K562 (cell line): ENCODE results near the gene ZFYVE27. TPM values are rescaled to one million over a fixed set of nuclear protein-coding genes. Genes with fewer than 3 reads are reported as not detected.

Source experiments
- ATAC-seq: fragments of 200-7000 bp; cut with Tn5 transposase; 3 replicates; pipeline ENCODE4 v1.9.1; 2020; ENCODE audit warnings: moderate library complexity
- BruUV-seq: library from RNA; stranded (reverse); fragments of 400-500 nt; replicated peaks from 2 replicates; lab custom pipeline; 2021; lab: Mats Ljungman, UMichigan
- CTCF ChIA-PET: fragments of 300-600 bp; formaldehyde crosslinking; extraction: SDS; loops from one replicate; lab custom pipeline; 2021; ENCODE audit warnings: low intra/inter-chr PET ratio; lab: Yijun Ruan, JAX
- POLR2A ChIA-PET: fragments of 300-600, 350-650 bp; sonication (Branson Sonifier 250); formaldehyde crosslinking; extraction: SDS; loops from one replicate; lab custom pipeline; 2021; ENCODE audit warnings: antibody characterized with exemption, inconsistent platforms; lab: Yijun Ruan, JAX
- DNase-seq, 4 experiments: peaks; one replicate each; pipeline versions ENCODE4 v3.0.0 to v3.0.0-alpha.2; 2011 to 2018; ENCODE audit warnings: low spot score in 3 of 4, mixed read lengths in 3 of 4; ENCODE audit errors: extremely low read depth in 1 of 4
- FAIRE-seq: peaks from 2 replicates; lab custom pipeline; 2011; peaks lifted over from hg19 to GRCh38; lab: Jason Lieb, UNC
- H2AFZ ChIP-seq: 2 replicates; pipeline ENCODE4 v1.6.0; 2011; ENCODE audit warnings: low read depth, low read length, control low read depth, inconsistent platforms
- H3K27ac ChIP-seq: fragments of 200-600 bp; 3 replicates; pipeline ENCODE4 v1.8.0; 2011; ENCODE audit warnings: low read depth, mild to moderate bottlenecking, control low read depth, inconsistent platforms, low read length, moderate library complexity, mixed read lengths; ENCODE audit errors: extremely low read depth
- H3K27me3 ChIP-seq, 2 experiments: fragments of 300-600 bp in 1 of 2; 2 replicates in 1 of 2; 3 replicates in 1 of 2; pipeline versions ENCODE4 v1.6.0 to v1.8.0; 2011; ENCODE audit warnings: inconsistent platforms in 2 of 2, low read length in 2 of 2, mild to moderate bottlenecking in 1 of 2, mixed read lengths in 1 of 2, moderate library complexity in 1 of 2; ENCODE audit not compliant: control insufficient read depth in 2 of 2, insufficient read depth in 2 of 2
- H3K36me3 ChIP-seq: fragments of 300-600 bp; 3 replicates; pipeline ENCODE4 v1.8.0; 2011; ENCODE audit warnings: mild to moderate bottlenecking, low read length, inconsistent platforms; ENCODE audit not compliant: control insufficient read depth, insufficient read depth
- H3K4me1 ChIP-seq, 2 experiments: fragments of 200-600 bp in 1 of 2; replicated peaks in 1 of 2; 2 replicates in 1 of 2; 3 replicates in 1 of 2; pipeline versions ENCODE4 v1.5.1 to v1.8.0; 2011; ENCODE audit warnings: inconsistent platforms in 2 of 2, low read length in 2 of 2, mild to moderate bottlenecking in 1 of 2, mixed read lengths in 1 of 2, moderate library complexity in 1 of 2; ENCODE audit not compliant: control insufficient read depth in 2 of 2, insufficient read depth in 2 of 2
- H3K4me2 ChIP-seq: 2 replicates; pipeline ENCODE4 v1.6.1; 2011; ENCODE audit warnings: low read length, control low read depth, inconsistent platforms, mixed read lengths; ENCODE audit not compliant: insufficient read depth
- H3K4me3 ChIP-seq: fragments of 200-600 bp; sonication (generic), shearing (Covaris generic); 2 replicates; pipeline ENCODE4 v1.5.1; 2016; ENCODE audit warnings: control low read depth, inconsistent platforms
- H3K79me2 ChIP-seq: fragments of 200-600 bp; 3 replicates; pipeline ENCODE4 v1.8.0; 2011; ENCODE audit warnings: low read length, inconsistent platforms; ENCODE audit not compliant: control insufficient read depth, insufficient read depth
- H3K9ac ChIP-seq, 2 experiments: 2 replicates each; pipeline versions ENCODE4 v1.6.0 to v1.6.1; 2011; ENCODE audit warnings: low read depth in 2 of 2, low read length in 2 of 2, control low read depth in 1 of 2, inconsistent platforms in 1 of 2, mild to moderate bottlenecking in 1 of 2, mixed read lengths in 1 of 2; ENCODE audit not compliant: insufficient read depth in 1 of 2
- H3K9me1 ChIP-seq: one replicate; pipeline ENCODE4 v1.6.0; 2011; ENCODE audit warnings: inconsistent platforms, mild to moderate bottlenecking, low read length, moderate library complexity; ENCODE audit not compliant: control insufficient read depth, insufficient read depth
- H3K9me3 ChIP-seq: replicated peaks from 2 replicates; pipeline ENCODE4 v1.5.1; 2011; ENCODE audit warnings: low read depth, low read length, inconsistent platforms; ENCODE audit not compliant: control insufficient read depth, insufficient read depth
- H4K20me1 ChIP-seq: replicated peaks from 2 replicates; pipeline ENCODE4 v1.6.1; 2011; ENCODE audit warnings: low read length, inconsistent platforms, mixed read lengths; ENCODE audit not compliant: control insufficient read depth, insufficient read depth
- HEY1 ChIP-seq: fragments of 250-450 bp; sonication (Bioruptor Pico); IDR thresholded peaks from 2 replicates; pipeline ENCODE4 v1.5.0; 2020; ENCODE audit warnings: mild to moderate bottlenecking, moderate library complexity, borderline replicate concordance
- MCM5 ChIP-seq: fragments of 450-650 bp; IDR thresholded peaks from 2 replicates; pipeline ENCODE4 v1.6.1; 2016; ENCODE audit warnings: low read depth
- MCM7 ChIP-seq, 2 experiments: fragments of 450-650 bp; IDR thresholded peaks; 2 replicates each; pipeline ENCODE4 v1.6.1; 2016 to 2018
- NELFE ChIP-seq: IDR thresholded peaks from 2 replicates; pipeline ENCODE4 v1.6.1; 2011; ENCODE audit warnings: mild to moderate bottlenecking; ENCODE audit not compliant: insufficient read depth, insufficient read length
- NFRKB ChIP-seq: fragments of 450-650 bp; IDR thresholded peaks from 2 replicates; pipeline ENCODE4 v1.6.1; 2016; ENCODE audit warnings: low read depth
- OTX1 ChIP-seq: fragments of 450-650 bp; formaldehyde crosslinking; IDR thresholded peaks from 2 replicates; pipeline ENCODE4 v1.4.0; 2022; ENCODE audit warnings: mild to moderate bottlenecking
- POLR2H ChIP-seq: IDR thresholded peaks from 2 replicates; pipeline ENCODE4 v1.6.1; 2016; ENCODE audit warnings: missing genetic modification characterization, low read depth, mild to moderate bottlenecking, control low read depth, missing compliant biosample characterization, moderate library complexity
- RB1 ChIP-seq: fragments of 450-650 bp; IDR thresholded peaks from 2 replicates; pipeline ENCODE4 v1.6.1; 2017; ENCODE audit warnings: low read depth, mild to moderate bottlenecking
- RBM17 ChIP-seq: fragments of 200-400 bp; formaldehyde crosslinking; IDR thresholded peaks from 2 replicates; pipeline ENCODE4 v1.6.1; 2017; ENCODE audit warnings: low read depth, mild to moderate bottlenecking, low read length, borderline replicate concordance
- RCOR1 ChIP-seq, 2 experiments: IDR thresholded peaks; 2 replicates each; pipeline ENCODE4 v1.6.1; 2012; ENCODE audit warnings: low read depth in 2 of 2, low read length in 2 of 2, borderline replicate concordance in 1 of 2, improper control_type of control experiment in 1 of 2
- RFX1 ChIP-seq: fragments of 450-650 bp; IDR thresholded peaks from 2 replicates; pipeline ENCODE4 v1.6.1; 2016; ENCODE audit warnings: mild to moderate bottlenecking, moderate library complexity
- RUNX1 ChIP-seq: sonication (generic); IDR thresholded peaks from 2 replicates; pipeline ENCODE4 v1.6.1; 2016; ENCODE audit warnings: antibody characterized with exemption, low read depth
- SMARCA5 ChIP-seq: fragments of 450-650 bp; IDR thresholded peaks from 2 replicates; pipeline ENCODE4 v1.6.1; 2016
- SOX6 ChIP-seq: fragments of 450-650 bp; IDR thresholded peaks from 2 replicates; pipeline ENCODE4 v1.6.1; 2014; ENCODE audit warnings: mild to moderate bottlenecking
- TBP ChIP-seq: optimal IDR thresholded peaks from 2 replicates; pipeline ENCODE3; 2011; ENCODE audit warnings: low read depth, low read length, improper control_type of control experiment
- TCF3 ChIP-seq: sonication (generic); formaldehyde crosslinking; IDR thresholded peaks from 2 replicates; pipeline ENCODE4 v1.4.0; 2020; ENCODE audit warnings: mild to moderate bottlenecking, missing genetic modification reagents
- TCF7 ChIP-seq: sonication (generic); IDR thresholded peaks from 2 replicates; pipeline ENCODE4 v1.6.1; 2016; ENCODE audit warnings: antibody characterized with exemption, borderline replicate concordance
- ZBTB17 ChIP-seq: fragments of 450-650 bp; formaldehyde crosslinking; IDR thresholded peaks from 2 replicates; pipeline ENCODE4 v1.4.0; 2020; ENCODE audit warnings: mild to moderate bottlenecking
- WGBS: fragments of 100-300 bp; shearing (Covaris generic); methylation state at CpG from one replicate; pipeline ENCODE4 v1.1.6; 2016; ENCODE audit warnings: low coverage, mixed read lengths; ENCODE audit not compliant: insufficient coverage; ENCODE audit errors: missing lambda C conversion rate; 5-methylcytosine and 5-hydroxymethylcytosine counted together
- in situ Hi-C: fragments of 300-500 bp; cut with MboI; formaldehyde crosslinking; loops from 4 replicates; pipeline ENCODE4 v1.15.0; 2018; ENCODE audit warnings: inconsistent platforms, mixed read lengths
- intact Hi-C: fragments of 100-400 bp; cut with micrococcal nuclease; formaldehyde crosslinking; loops from 2 replicates; pipeline ENCODE4 v1.14.2; 2022
- polyA plus RNA-seq, 8 experiments: library from polyadenylated mRNA; depleted of rRNA in 4 of 8; stranded (reverse) in 5 of 8; unstranded in 3 of 8; fragments of >200 nt; fragmentation: Nextera tagmentation in 2 of 8; fragmentation: Illumina TruSeq in 1 of 8; extraction: Ambion mirVana in 2 of 8; extraction: Trizol in 1 of 8; gene quantifications; 2 replicates each; pipeline versions ENCODE4 v1.2.1 to v1.2.3, GENCODE V29; 2011 to 2014; ENCODE audit warnings: inconsistent platforms in 1 of 8, missing spikeins in 1 of 8
- total RNA-seq, 7 experiments: library from RNA; depleted of rRNA in 6 of 7; stranded (reverse); fragments of >200 nt in 6 of 7; fragmentation: Illumina TruSeq in 2 of 7; extraction: Trizol in 2 of 7; gene quantifications; 2 replicates each; pipeline versions ENCODE4 v1.2.1 to v1.2.3, GENCODE V29; 2011 to 2021; ENCODE audit warnings: low replicate concordance in 1 of 7
- TF ChIP-seq, protein P1 (sequence below): fragments of 250-450 bp; sonication (Bioruptor Pico); IDR thresholded peaks from 2 replicates; pipeline ENCODE4 v1.9.0; 2021; ENCODE audit warnings: mild to moderate bottlenecking

ZFYVE27 gene
- total and polyA plus RNA-seq, 9 of the 15 experiments (the other 6 are each of a cell fraction or from before 2014, with no cell fraction given): 0.81 to 21.9 (median 15.3) TPM

GRCh38 chr10:97733256-97733655, 3.7 kb upstream of the ZFYVE27 start:
- Histone ChIP-seq H3K9me3 (no peaks in the 10 kb centered on the region; the same call in 1 of the 2 replicates), H3K27ac (no peak overlapping the region), H3K4me2 (no peak overlapping the region), H3K4me3 (no peak overlapping the region)
- WGBS: 31% methylated on average over 4 of the region's 5 CpGs
- POLR2A ChIA-PET: interaction anchor here (0.5 to 1.5 kb wide), 3 partner anchors 19 to 32 kb away, joined by 3 to 4 read pairs (median 3); no protein-coding TSS in a partner anchor
- no peak for FAIRE-seq
- TF ChIP-seq SMARCA5: no peak
- TF ChIP-seq, protein P1, sequence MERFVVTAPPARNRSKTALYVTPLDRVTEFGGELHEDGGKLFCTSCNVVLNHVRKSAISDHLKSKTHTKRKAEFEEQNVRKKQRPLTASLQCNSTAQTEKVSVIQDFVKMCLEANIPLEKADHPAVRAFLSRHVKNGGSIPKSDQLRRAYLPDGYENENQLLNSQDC (CRISPR knock-in tag): no peak
- no peak for TF ChIP-seq NELFE
- TF ChIP-seq TCF3 (CRISPR knock-in tag): no peak
- TF ChIP-seq HEY1 (CRISPR knock-in tag): no peak
- TF ChIP-seq NFRKB: no peak
- TF ChIP-seq MCM7 (IDR thresholded peaks at IDR 0.05): no peak
- no peak for TF ChIP-seq OTX1 (CRISPR knock-in tag)
- no peak for TF ChIP-seq RBM17
- TF ChIP-seq MCM5: no peak
- no peak for TF ChIP-seq RCOR1 (IDR thresholded peaks at IDR 0.05; ENCODE audit: borderline replicate concordance in 1 of 2, low read depth in 2 of 2, low read length in 2 of 2)
- no peak for TF ChIP-seq RFX1
- TF ChIP-seq TCF7: no peak
- no peak for TF ChIP-seq ZBTB17 (CRISPR knock-in tag)
- TF ChIP-seq RB1: no peak
- TF ChIP-seq SOX6: no peak
- TF ChIP-seq POLR2H (tag): no peak
- no peak for TF ChIP-seq TBP
- TF ChIP-seq RUNX1: no peak
- TF ChIP-seq, all 486 proteins: peak for 0
- Histone ChIP-seq H3K9ac (no peak overlapping the region), H4K20me1 (0 out of 2 replicates have a peak, but pooled peaks cover 6% of the 10 kb centered on the region), H3K9me1 (no peaks in the 10 kb centered on the region), H3K4me1 (peaks cover 7 to 10% of the 10 kb centered on the region in 2 experiments; a peak in 4 of 5 replicates), H3K79me2 (peaks cover 13% of the 10 kb centered on the region), H2AFZ (no peak overlapping the region), H3K36me3 (no peaks in the 10 kb centered on the region), H3K27me3 (no peaks in the 10 kb centered on the region)
- no TSS peak for BruUV-seq
- intact Hi-C loops (loop anchor here (5.0 kb wide), 1 partner anchor 161 kb away; the partner anchor contains the start of gene ANKRD2), in situ Hi-C loops (no loop called here)
- CTCF ChIA-PET: no interaction called here
- ATAC-seq (no peak), DNase-seq (no peak)
